Mononuclear cell (primary cell): ENCODE data around the gene NCK1. TPM values are rescaled to one million over a fixed set of nuclear protein-coding genes. Genes with fewer than 3 reads are reported as not detected.

Source experiments
- H3K27me3 ChIP-seq: 2 replicates; pipeline ENCODE4 v1.6.0; 2011; ENCODE audit warnings: low read length, control low read depth; ENCODE audit not compliant: insufficient read depth
- H3K4me1 ChIP-seq: 2 replicates; pipeline ENCODE4 v1.5.1; 2011; ENCODE audit warnings: mild to moderate bottlenecking, low read length, control low read depth; ENCODE audit not compliant: insufficient read depth
- H3K4me3 ChIP-seq: 2 replicates; pipeline ENCODE4 v1.5.1; 2011; ENCODE audit warnings: mild to moderate bottlenecking, low read length, moderate library complexity
- H3K9me3 ChIP-seq: 2 replicates; pipeline ENCODE4 v1.5.1; 2011; ENCODE audit warnings: low read depth, mild to moderate bottlenecking, control low read depth, low read length
- total RNA-seq: library from RNA; depleted of rRNA; stranded (reverse); fragments of >200 nt; gene quantifications from one replicate; pipeline ENCODE4 v1.2.3, GENCODE V29; 2012

Gene NCK1
- total RNA-seq, 1 donor = 72.9 TPM

- Histone ChIP-seq H3K4me1 (peaks cover 19% of the 10 kb centered on the region), H3K27me3 (no peaks in the 10 kb centered on the region)
These were observed 130.1 kb downstream of the NCK1 start for GRCh38 chr3:136992115-136992514.

GRCh38 chr3:136994772-136995516 is 132.9 kb downstream of the NCK1 start:
- no peaks in the 10 kb centered on the region for H3K27me3 ChIP-seq
- no peak overlapping the region for H3K4me3 ChIP-seq
- H3K4me1 ChIP-seq = peaks cover 19% of the 10 kb centered on the region

More at GRCh38 chr3:136992115-136992514, 130.1 kb downstream of the NCK1 start:
- Histone ChIP-seq H3K9me3 (no peaks in the 10 kb centered on the region), H3K4me3 (no peak overlapping the region)

GRCh38 chr3:136995652-136996051 is 133.6 kb downstream of the NCK1 start:
- H3K4me1 ChIP-seq = peaks cover 19% of the 10 kb centered on the region
- H3K4me3 ChIP-seq = no peak overlapping the region
- H3K9me3 ChIP-seq = no peaks in the 10 kb centered on the region
- no peaks in the 10 kb centered on the region for H3K27me3 ChIP-seq

More at GRCh38 chr3:136994772-136995516, 132.9 kb downstream of the NCK1 start:
- H3K9me3 ChIP-seq = no peaks in the 10 kb centered on the region

Other genes starting within 250 kb of the NCK1 start
- gene STAG1, start 109.8 kb upstream of the NCK1 start, total RNA-seq = 40.0 TPM
- gene SLC35G2, start 43.1 kb upstream of the NCK1 start, total RNA-seq = 0.21 TPM
- gene IL20RB, start 95.8 kb downstream of the NCK1 start, total RNA-seq = 0.94 TPM